IMR-90 (cell line): ENCODE measurements around the gene VPS33B. TPM values are rescaled to one million over a fixed set of nuclear protein-coding genes. Genes with fewer than 3 reads are reported as not detected.

Experiments used
- ATAC-seq: fragments of 200-7000 bp; cut with Tn5 transposase; 2 replicates; pipeline ENCODE4 v1.9.1; 2020; ENCODE audit warnings: low read depth, mild to moderate bottlenecking, moderate library complexity
- BruUV-seq: library from RNA; stranded (reverse); fragments of 400-500 nt; replicated peaks from 2 replicates; lab custom pipeline; 2021; lab: Mats Ljungman, UMichigan
- CTCF ChIA-PET: fragments of 300-600 bp; formaldehyde crosslinking; extraction: SDS; loops from one replicate; lab custom pipeline; 2021; ENCODE audit warnings: antibody characterized with exemption; lab: Yijun Ruan, JAX
- POLR2A ChIA-PET: fragments of 300-600 bp; sonication (Branson Sonifier 250); formaldehyde crosslinking; loops from one replicate; lab custom pipeline; 2022; ENCODE audit warnings: antibody characterized with exemption; ENCODE audit not compliant: unreplicated experiment; lab: Charles Lee
- DNase-seq: peaks from one replicate; pipeline ENCODE4 v3.0.0; 2013
- H2AFZ ChIP-seq: replicated peaks from 2 replicates; pipeline ENCODE3; 2013; ENCODE audit warnings: low read length, mild to moderate bottlenecking; ENCODE audit not compliant: poor library complexity
- H2AK5ac ChIP-seq: 2 replicates; pipeline ENCODE4 v1.6.1; 2013; ENCODE audit warnings: low read depth, low read length, inconsistent platforms
- H2AK9ac ChIP-seq: replicated peaks from 2 replicates; pipeline ENCODE3; 2013; ENCODE audit warnings: mild to moderate bottlenecking, low read depth, low read length, moderate library complexity; ENCODE audit not compliant: poor library complexity
- H2BK120ac ChIP-seq: 2 replicates; pipeline ENCODE4 v1.6.1; 2013; ENCODE audit warnings: low read depth, low read length, inconsistent platforms
- H2BK15ac ChIP-seq: 3 replicates; pipeline ENCODE4 v1.6.1; 2013; ENCODE audit warnings: low read depth, low read length, inconsistent platforms
- H2BK20ac ChIP-seq: 2 replicates; pipeline ENCODE4 v1.6.1; 2013; ENCODE audit warnings: low read depth, mild to moderate bottlenecking, inconsistent platforms, low read length, moderate library complexity
- H2BK5ac ChIP-seq: 2 replicates; pipeline ENCODE4 v1.6.1; 2013; ENCODE audit warnings: mild to moderate bottlenecking, low read depth, low read length, inconsistent platforms; ENCODE audit not compliant: poor library complexity, severe bottlenecking
- H3K14ac ChIP-seq: replicated peaks from 2 replicates; pipeline ENCODE4 v1.6.1; 2013; ENCODE audit warnings: low read depth, low read length, inconsistent platforms
- H3K18ac ChIP-seq: 2 replicates; pipeline ENCODE4 v1.6.1; 2013; ENCODE audit warnings: low read depth, low read length, control low read depth
- H3K23ac ChIP-seq: 2 replicates; pipeline ENCODE4 v1.6.1; 2013; ENCODE audit warnings: low read depth, low read length, inconsistent platforms
- H3K27ac ChIP-seq: 2 replicates; pipeline ENCODE4 v1.5.1; 2013; ENCODE audit warnings: mild to moderate bottlenecking, control low read depth, low read length; ENCODE audit not compliant: insufficient read depth
- H3K27me3 ChIP-seq: 2 replicates; pipeline ENCODE4 v1.6.1; 2013; ENCODE audit warnings: low read length; ENCODE audit not compliant: control insufficient read depth, insufficient read depth
- H3K36me3 ChIP-seq: 2 replicates; pipeline ENCODE4 v1.6.1; 2013; ENCODE audit warnings: low read length, mixed read lengths; ENCODE audit not compliant: control insufficient read depth, insufficient read depth
- H3K4ac ChIP-seq: 2 replicates; pipeline ENCODE4 v1.6.1; 2013; ENCODE audit warnings: low read depth, low read length, inconsistent platforms
- H3K4me1 ChIP-seq: 2 replicates; pipeline ENCODE4 v1.6.1; 2013; ENCODE audit warnings: low read length, mixed read lengths; ENCODE audit not compliant: control insufficient read depth, insufficient read depth
- H3K4me2 ChIP-seq: 2 replicates; pipeline ENCODE4 v1.6.1; 2013; ENCODE audit warnings: low read depth, mild to moderate bottlenecking, control low read depth, low read length, moderate library complexity
- H3K4me3 ChIP-seq: 2 replicates; pipeline ENCODE4 v1.5.1; 2013; ENCODE audit warnings: low read depth, mild to moderate bottlenecking, control low read depth, low read length, moderate library complexity; ENCODE audit not compliant: insufficient read depth
- H3K56ac ChIP-seq: 2 replicates; pipeline ENCODE4 v1.6.1; 2013; ENCODE audit warnings: low read length, inconsistent platforms; ENCODE audit not compliant: insufficient read depth; ENCODE audit errors: extremely low read depth
- H3K79me1 ChIP-seq, 2 experiments: 2 replicates each; pipeline ENCODE4 v1.6.1; 2013; ENCODE audit warnings: low read length in 2 of 2, inconsistent platforms in 1 of 2, low read depth in 1 of 2
- H3K9ac ChIP-seq: 2 replicates; pipeline ENCODE4 v1.6.1; 2013; ENCODE audit warnings: low read depth, low read length, control low read depth
- H3K9me1 ChIP-seq: 2 replicates; pipeline ENCODE4 v1.6.1; 2013; ENCODE audit warnings: low read length, inconsistent platforms; ENCODE audit not compliant: insufficient read depth
- H3K9me3 ChIP-seq: 2 replicates; pipeline ENCODE4 v1.6.1; 2013; ENCODE audit warnings: low read length; ENCODE audit not compliant: control insufficient read depth, insufficient read depth
- H4K20me1 ChIP-seq: 2 replicates; pipeline ENCODE4 v1.6.1; 2013; ENCODE audit warnings: low read length, inconsistent platforms; ENCODE audit not compliant: insufficient read depth
- H4K5ac ChIP-seq: 2 replicates; pipeline ENCODE4 v1.6.1; 2013; ENCODE audit warnings: mild to moderate bottlenecking, low read depth, low read length, control low read depth
- H4K8ac ChIP-seq, 2 experiments: 2 replicates each; pipeline ENCODE4 v1.6.1; 2013; ENCODE audit warnings: low read depth in 2 of 2, low read length in 2 of 2, control low read depth in 1 of 2, inconsistent platforms in 1 of 2
- H4K91ac ChIP-seq: 2 replicates; pipeline ENCODE4 v1.6.1; 2013; ENCODE audit warnings: low read depth, low read length, inconsistent platforms; ENCODE audit not compliant: insufficient read depth
- BHLHE40 ChIP-seq: fragments of 150-350 bp; IDR thresholded peaks from 2 replicates; pipeline ENCODE4 v1.6.1; 2016; ENCODE audit warnings: mild to moderate bottlenecking, low read depth, low read length
- FOS ChIP-seq: fragments of 150-350 bp; IDR thresholded peaks from 2 replicates; pipeline ENCODE4 v1.6.1; 2016; ENCODE audit warnings: low read depth, low read length
- USF2 ChIP-seq: fragments of 150-350 bp; IDR thresholded peaks from 2 replicates; pipeline ENCODE4 v1.6.1; 2017; ENCODE audit warnings: mild to moderate bottlenecking, antibody characterized with exemption, low read length, low read depth
- WGBS, 2 experiments: methylation state at CpG; one replicate each; pipeline versions ENCODE4 v1.1.5 to v1.1.7; 2013; ENCODE audit warnings: missing lambda C conversion rate in 2 of 2; ENCODE audit not compliant: insufficient read length in 1 of 2; ENCODE audit errors: extremely low coverage in 2 of 2; 5-methylcytosine and 5-hydroxymethylcytosine counted together
- dilution Hi-C: fragments of 300-500 bp; cut with HindIII; formaldehyde crosslinking; loops from one replicate; pipeline ENCODE4 v1.14.3; 2018; ENCODE audit warnings: low sequenced_read_pairs; ENCODE audit not compliant: unreplicated experiment
- in situ Hi-C: fragments of 300-500 bp; cut with MboI; formaldehyde crosslinking; loops from 3 replicates; pipeline ENCODE4 v1.14.3; 2019; ENCODE audit warnings: low sequenced_read_pairs, inconsistent platforms, mixed read lengths
- intact Hi-C: fragments of 100-400 bp; cut with micrococcal nuclease; formaldehyde crosslinking; loops from 2 replicates; pipeline ENCODE4 v1.10.0; 2022
- polyA plus RNA-seq, 3 experiments: library from polyadenylated mRNA; depleted of rRNA; stranded (reverse); fragments of >200 nt; gene quantifications; 2 replicates each; pipeline ENCODE4 v1.2.3, GENCODE V29; 2012; ENCODE audit warnings: low replicate concordance in 1 of 3
- total RNA-seq: library from RNA; depleted of rRNA; stranded (reverse); fragments of >200 nt; gene quantifications from 2 replicates; pipeline ENCODE4 v1.2.3, GENCODE V29; 2012
- TF ChIP-seq, protein P1 (sequence below): conservative IDR thresholded peaks from 2 replicates; pipeline ENCODE4 v1.5.1; 2012; ENCODE audit warnings: mild to moderate bottlenecking, low read depth, low read length, improper control_type of control experiment

Gene VPS33B
- total and polyA plus RNA-seq, 2 of the 4 experiments (the other 2 are of a cell fraction): 9.0 to 11.3 TPM

GRCh38 chr15:91032919-91033803, 10.8 kb upstream of the VPS33B start:
- Histone ChIP-seq H3K27me3 (peaks cover 13% of the 10 kb centered on the region), H2BK120ac (no peak overlapping the region), H3K9me1 (no peaks in the 10 kb centered on the region), H2AK5ac (no peak overlapping the region), H3K9me3 (no peaks in the 10 kb centered on the region), H4K91ac (no peak overlapping the region), H3K9ac (no peak overlapping the region), H2BK5ac (no peak overlapping the region), H2BK20ac (no peak overlapping the region), H4K5ac (no peak overlapping the region), H2BK15ac (no peak overlapping the region), H3K4ac (no peak overlapping the region), H3K4me3 (no peak overlapping the region), H3K23ac (no peak overlapping the region), H2AFZ (no peak overlapping the region), H3K36me3 (no peaks in the 10 kb centered on the region), H4K8ac (no peak overlapping the region), H2AK9ac (no peak overlapping the region), H3K27ac (no peak overlapping the region), H3K4me1 (no peaks in the 10 kb centered on the region), H4K20me1 (no peaks in the 10 kb centered on the region), H3K14ac (no peak overlapping the region), H3K79me1 (no peaks in the 10 kb centered on the region), H3K4me2 (no peak overlapping the region), H3K56ac (no peak overlapping the region), H3K18ac (no peak overlapping the region)
- in situ Hi-C loops: no loop called here
- TF ChIP-seq USF2 (no peak), FOS (no peak), BHLHE40 (no peak)
- TF ChIP-seq, protein P1, sequence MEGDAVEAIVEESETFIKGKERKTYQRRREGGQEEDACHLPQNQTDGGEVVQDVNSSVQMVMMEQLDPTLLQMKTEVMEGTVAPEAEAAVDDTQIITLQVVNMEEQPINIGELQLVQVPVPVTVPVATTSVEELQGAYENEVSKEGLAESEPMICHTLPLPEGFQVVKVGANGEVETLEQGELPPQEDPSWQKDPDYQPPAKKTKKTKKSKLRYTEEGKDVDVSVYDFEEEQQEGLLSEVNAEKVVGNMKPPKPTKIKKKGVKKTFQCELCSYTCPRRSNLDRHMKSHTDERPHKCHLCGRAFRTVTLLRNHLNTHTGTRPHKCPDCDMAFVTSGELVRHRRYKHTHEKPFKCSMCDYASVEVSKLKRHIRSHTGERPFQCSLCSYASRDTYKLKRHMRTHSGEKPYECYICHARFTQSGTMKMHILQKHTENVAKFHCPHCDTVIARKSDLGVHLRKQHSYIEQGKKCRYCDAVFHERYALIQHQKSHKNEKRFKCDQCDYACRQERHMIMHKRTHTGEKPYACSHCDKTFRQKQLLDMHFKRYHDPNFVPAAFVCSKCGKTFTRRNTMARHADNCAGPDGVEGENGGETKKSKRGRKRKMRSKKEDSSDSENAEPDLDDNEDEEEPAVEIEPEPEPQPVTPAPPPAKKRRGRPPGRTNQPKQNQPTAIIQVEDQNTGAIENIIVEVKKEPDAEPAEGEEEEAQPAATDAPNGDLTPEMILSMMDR: peak; percentile 32
- dilution Hi-C loops: no loop called here
- no TSS peak for BruUV-seq
- ATAC-seq (no peak), DNase-seq (no peak)
- 26% methylated on average over 6 of the region's 12 CpGs; no CpG with 5 or more reads in 1 of the 2 experiments for WGBS, 2 experiments
- intact Hi-C loops: no loop called here
- CTCF ChIA-PET: interaction anchor here (0.9 to 1.1 kb wide), 2 partner anchors 76 to 89 kb away, joined by 3 read pairs; no protein-coding TSS in a partner anchor
- POLR2A ChIA-PET: no interaction called here
